ENCODE results near the gene LIMCH1.

The LIMCH1 gene

GRCh38 chr4:41652971-41653370, 115.0 kb downstream of the LIMCH1 start:
- TF ChIP-seq CTCF (conservative IDR thresholded peaks at IDR 0.05; ENCODE audit: low read depth, low read length) = no peak
- H3K4me3 ChIP-seq (ENCODE audit: low read depth, low read length) = no peak overlapping the region
- no peak for DNase-seq (ENCODE audit: low read depth)

DNA sequence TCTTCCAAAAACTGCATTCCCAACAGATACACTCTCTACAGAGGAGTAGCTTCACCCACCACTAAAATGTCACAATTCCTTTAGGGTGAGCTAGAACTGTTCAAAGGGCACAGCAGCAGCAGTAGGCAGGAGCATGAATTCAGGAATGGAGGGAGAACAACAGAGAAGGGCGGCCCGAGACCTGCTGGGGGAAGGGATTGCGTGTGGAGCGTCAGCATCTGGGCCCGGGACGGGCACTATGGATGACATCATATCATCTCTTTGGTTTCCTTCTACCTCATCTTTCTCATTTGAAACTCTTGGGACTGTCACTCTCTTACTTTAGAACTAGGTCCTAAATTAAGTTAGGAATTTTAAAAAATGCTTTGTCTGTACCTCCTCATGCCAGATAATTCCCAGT, 115.6 kb downstream of the LIMCH1 start:
- no peak overlapping the region for H3K4me3 ChIP-seq (ENCODE audit: low read depth, low read length)
- no peak for DNase-seq (ENCODE audit: low read depth)
- no peak for TF ChIP-seq CTCF (conservative IDR thresholded peaks at IDR 0.05; ENCODE audit: low read depth, low read length)

GRCh38 chr4:41655177-41655576, 117.2 kb downstream of the LIMCH1 start:
- H3K4me3 ChIP-seq (ENCODE audit: low read depth, low read length) = no peak overlapping the region
- DNase-seq (ENCODE audit: low read depth) = no peak
- TF ChIP-seq CTCF (conservative IDR thresholded peaks at IDR 0.05; ENCODE audit: low read depth, low read length) = no peak

GRCh38 chr4:41656106-41656505, 118.1 kb downstream of the LIMCH1 start:
- no peak for TF ChIP-seq CTCF (conservative IDR thresholded peaks at IDR 0.05; ENCODE audit: low read depth, low read length)
- no peak for DNase-seq (ENCODE audit: low read depth)

DNA sequence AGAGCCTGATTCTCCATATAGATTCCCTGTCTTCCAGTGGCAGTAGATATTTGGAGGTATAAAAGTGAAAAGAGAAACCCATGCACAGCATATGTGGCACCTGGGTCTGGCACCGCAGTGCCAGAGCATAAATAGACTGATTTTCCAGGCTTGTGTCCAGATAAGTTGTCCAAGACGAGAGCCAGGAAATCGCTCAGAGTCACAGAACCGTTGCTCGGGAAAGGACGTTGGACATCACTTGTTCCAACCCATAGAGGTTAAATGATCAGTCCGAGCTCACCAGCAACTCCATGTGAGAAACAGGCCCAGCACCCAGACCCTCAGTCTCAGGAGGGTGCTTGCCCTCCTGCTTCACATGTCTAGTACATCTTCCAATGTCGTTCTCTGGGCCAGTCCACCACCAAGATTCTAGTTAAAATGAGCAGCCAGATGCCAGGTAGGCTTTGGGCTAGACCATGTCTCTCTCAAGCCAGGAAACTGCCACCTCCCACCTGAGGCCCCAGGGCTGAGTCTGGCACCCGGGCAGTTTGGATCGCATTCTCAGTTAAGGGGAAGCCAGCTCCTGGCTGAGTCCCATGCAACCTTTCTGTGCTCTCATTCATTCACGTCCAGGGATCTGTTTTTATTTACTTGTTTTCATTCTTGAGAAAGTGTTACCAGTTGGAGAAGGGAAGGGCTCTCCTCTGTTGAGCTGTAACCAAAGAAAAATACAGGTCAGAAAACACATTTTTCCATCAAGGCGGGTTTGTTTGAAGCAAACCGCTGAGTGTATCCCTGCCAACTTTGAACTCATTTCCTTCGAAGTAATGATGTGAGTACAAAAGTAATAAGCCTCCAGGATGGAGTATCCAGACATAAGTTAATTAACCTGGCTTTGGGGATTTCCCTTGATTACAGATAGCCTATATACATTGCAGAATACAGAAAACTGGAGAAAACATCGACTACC, 118.9 kb downstream of the LIMCH1 start:
- DNase-seq (ENCODE audit: low read depth) = no peak
- no peak for TF ChIP-seq CTCF (conservative IDR thresholded peaks at IDR 0.05; ENCODE audit: low read depth, low read length)
- no peak overlapping the region for H3K4me3 ChIP-seq (ENCODE audit: low read depth, low read length)

More at GRCh38 chr4:41656106-41656505, 118.1 kb downstream of the LIMCH1 start:
- no peak overlapping the region for H3K4me3 ChIP-seq (ENCODE audit: low read depth, low read length)

DNA sequence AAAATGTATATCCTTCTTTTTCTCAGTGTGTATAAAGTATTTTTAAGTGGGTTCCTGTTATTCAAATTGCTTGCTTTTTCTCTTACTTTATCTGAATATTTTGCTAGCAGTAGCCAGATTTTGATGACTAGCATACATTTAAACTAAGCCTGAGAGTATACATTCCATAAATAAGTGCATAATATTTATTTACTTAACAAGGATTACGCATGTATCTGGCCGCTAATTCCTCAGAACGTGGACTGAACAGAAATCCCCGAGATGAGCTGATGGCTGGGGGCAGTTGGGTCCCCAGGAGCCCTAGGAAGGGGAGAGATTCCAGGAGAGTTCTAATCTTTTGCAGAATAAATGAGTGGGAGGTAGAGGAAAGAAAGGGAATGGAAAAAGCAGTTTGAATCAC, 119.6 kb downstream of the LIMCH1 start:
- H3K4me3 ChIP-seq (ENCODE audit: low read depth, low read length) = no peak overlapping the region
- peak; percentile 23 for DNase-seq (ENCODE audit: low read depth)
- TF ChIP-seq CTCF (conservative IDR thresholded peaks at IDR 0.05; ENCODE audit: low read depth, low read length) = no peak

GRCh38 chr4:41658163-41658562, 120.2 kb downstream of the LIMCH1 start:
- peak; percentile 19 for DNase-seq (ENCODE audit: low read depth)
- no peak for TF ChIP-seq CTCF (conservative IDR thresholded peaks at IDR 0.05; ENCODE audit: low read depth, low read length)
- H3K4me3 ChIP-seq (ENCODE audit: low read depth, low read length) = no peak overlapping the region
